ENCODE data around the gene PDE4D.

GRCh38 chr5:59769041-59769360, 124.5 kb downstream of the PDE4D start:
- TF ChIP-seq, protein P1, sequence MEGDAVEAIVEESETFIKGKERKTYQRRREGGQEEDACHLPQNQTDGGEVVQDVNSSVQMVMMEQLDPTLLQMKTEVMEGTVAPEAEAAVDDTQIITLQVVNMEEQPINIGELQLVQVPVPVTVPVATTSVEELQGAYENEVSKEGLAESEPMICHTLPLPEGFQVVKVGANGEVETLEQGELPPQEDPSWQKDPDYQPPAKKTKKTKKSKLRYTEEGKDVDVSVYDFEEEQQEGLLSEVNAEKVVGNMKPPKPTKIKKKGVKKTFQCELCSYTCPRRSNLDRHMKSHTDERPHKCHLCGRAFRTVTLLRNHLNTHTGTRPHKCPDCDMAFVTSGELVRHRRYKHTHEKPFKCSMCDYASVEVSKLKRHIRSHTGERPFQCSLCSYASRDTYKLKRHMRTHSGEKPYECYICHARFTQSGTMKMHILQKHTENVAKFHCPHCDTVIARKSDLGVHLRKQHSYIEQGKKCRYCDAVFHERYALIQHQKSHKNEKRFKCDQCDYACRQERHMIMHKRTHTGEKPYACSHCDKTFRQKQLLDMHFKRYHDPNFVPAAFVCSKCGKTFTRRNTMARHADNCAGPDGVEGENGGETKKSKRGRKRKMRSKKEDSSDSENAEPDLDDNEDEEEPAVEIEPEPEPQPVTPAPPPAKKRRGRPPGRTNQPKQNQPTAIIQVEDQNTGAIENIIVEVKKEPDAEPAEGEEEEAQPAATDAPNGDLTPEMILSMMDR (conservative IDR thresholded peaks at IDR 0.05 in 1 of 2, IDR thresholded peaks at IDR 0.05 in 1 of 2; ENCODE audit: extremely low read depth in 1 of 2, insufficient read depth in 1 of 2, low read depth in 1 of 2, low read length in 2 of 2), result no peak
- TF ChIP-seq EZH2 (IDR thresholded peaks at IDR 0.05; ENCODE audit: borderline replicate concordance, low read length), result no peak
